ENCODE results near the gene SOX13. TPM values are rescaled to one million over a fixed set of nuclear protein-coding genes. Genes with fewer than 3 reads are reported as not detected.

SOX13 gene
- total RNA-seq, 1 experiment from 2014 or later, result 53.0 TPM

DNA sequence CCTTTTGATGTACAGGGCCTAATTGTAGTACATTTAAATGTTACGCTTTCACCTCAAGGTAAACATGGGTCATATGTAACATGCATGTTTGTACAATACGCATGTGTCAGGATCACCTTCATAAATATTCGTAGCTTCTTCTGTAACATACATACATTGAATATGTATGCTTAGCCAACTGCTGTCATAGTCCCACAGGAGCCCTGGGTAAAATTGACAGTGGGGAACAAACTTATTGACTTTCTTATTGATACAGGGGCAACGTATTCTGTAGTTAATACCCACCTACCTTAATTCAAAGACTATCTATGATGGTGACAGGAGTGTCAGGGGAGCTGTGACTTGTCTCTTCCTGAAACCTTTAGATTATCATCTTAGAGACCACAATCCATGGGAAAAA, 96.9 kb downstream of the SOX13 start:
- H3K27me3 ChIP-seq (ENCODE audit: control insufficient read depth, insufficient read depth, low read length), result no peaks in the 10 kb centered on the region
- H3K27ac ChIP-seq (ENCODE audit: low read length), result no peak overlapping the region
- no TSS peak for BruUV-seq (replicated peaks)
- ChIA-PET CTCF (no interaction called here), POLR2A (no interaction called here)
- no peak overlapping the region for H3K4me3 ChIP-seq (ENCODE audit: low read depth in 2 of 2, low read length in 2 of 2)
- in situ Hi-C loops (cut with HindIII; ENCODE audit: low pct_unique_long_range_greater_than_20kb, low sequenced_read_pairs) (no loop called here), intact Hi-C loops (cut with micrococcal nuclease; ENCODE audit: unreplicated experiment) (no loop called here)
- TF ChIP-seq, protein P1, sequence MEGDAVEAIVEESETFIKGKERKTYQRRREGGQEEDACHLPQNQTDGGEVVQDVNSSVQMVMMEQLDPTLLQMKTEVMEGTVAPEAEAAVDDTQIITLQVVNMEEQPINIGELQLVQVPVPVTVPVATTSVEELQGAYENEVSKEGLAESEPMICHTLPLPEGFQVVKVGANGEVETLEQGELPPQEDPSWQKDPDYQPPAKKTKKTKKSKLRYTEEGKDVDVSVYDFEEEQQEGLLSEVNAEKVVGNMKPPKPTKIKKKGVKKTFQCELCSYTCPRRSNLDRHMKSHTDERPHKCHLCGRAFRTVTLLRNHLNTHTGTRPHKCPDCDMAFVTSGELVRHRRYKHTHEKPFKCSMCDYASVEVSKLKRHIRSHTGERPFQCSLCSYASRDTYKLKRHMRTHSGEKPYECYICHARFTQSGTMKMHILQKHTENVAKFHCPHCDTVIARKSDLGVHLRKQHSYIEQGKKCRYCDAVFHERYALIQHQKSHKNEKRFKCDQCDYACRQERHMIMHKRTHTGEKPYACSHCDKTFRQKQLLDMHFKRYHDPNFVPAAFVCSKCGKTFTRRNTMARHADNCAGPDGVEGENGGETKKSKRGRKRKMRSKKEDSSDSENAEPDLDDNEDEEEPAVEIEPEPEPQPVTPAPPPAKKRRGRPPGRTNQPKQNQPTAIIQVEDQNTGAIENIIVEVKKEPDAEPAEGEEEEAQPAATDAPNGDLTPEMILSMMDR (IDR thresholded peaks at IDR 0.05), result no peak
- TF ChIP-seq SIN3A (IDR thresholded peaks at IDR 0.05; ENCODE audit: borderline replicate concordance, insufficient read depth, low read depth, low read length) (no peak), POLR2AphosphoS5 (IDR thresholded peaks at IDR 0.05; ENCODE audit: low read depth, low read length) (no peak), TCF7L2 (IDR thresholded peaks at IDR 0.05; ENCODE audit: low read depth, low read length) (no peak)
- TF ChIP-seq, protein P2, sequence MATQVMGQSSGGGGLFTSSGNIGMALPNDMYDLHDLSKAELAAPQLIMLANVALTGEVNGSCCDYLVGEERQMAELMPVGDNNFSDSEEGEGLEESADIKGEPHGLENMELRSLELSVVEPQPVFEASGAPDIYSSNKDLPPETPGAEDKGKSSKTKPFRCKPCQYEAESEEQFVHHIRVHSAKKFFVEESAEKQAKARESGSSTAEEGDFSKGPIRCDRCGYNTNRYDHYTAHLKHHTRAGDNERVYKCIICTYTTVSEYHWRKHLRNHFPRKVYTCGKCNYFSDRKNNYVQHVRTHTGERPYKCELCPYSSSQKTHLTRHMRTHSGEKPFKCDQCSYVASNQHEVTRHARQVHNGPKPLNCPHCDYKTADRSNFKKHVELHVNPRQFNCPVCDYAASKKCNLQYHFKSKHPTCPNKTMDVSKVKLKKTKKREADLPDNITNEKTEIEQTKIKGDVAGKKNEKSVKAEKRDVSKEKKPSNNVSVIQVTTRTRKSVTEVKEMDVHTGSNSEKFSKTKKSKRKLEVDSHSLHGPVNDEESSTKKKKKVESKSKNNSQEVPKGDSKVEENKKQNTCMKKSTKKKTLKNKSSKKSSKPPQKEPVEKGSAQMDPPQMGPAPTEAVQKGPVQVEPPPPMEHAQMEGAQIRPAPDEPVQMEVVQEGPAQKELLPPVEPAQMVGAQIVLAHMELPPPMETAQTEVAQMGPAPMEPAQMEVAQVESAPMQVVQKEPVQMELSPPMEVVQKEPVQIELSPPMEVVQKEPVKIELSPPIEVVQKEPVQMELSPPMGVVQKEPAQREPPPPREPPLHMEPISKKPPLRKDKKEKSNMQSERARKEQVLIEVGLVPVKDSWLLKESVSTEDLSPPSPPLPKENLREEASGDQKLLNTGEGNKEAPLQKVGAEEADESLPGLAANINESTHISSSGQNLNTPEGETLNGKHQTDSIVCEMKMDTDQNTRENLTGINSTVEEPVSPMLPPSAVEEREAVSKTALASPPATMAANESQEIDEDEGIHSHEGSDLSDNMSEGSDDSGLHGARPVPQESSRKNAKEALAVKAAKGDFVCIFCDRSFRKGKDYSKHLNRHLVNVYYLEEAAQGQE (IDR thresholded peaks at IDR 0.05; ENCODE audit: insufficient read depth in 1 of 2, low read depth in 2 of 2, low read length in 1 of 2), result no peak
- peaks cover 11% of the 10 kb centered on the region; the same call in 1 of the 2 replicates for H3K9me3 ChIP-seq (ENCODE audit: control insufficient read depth, insufficient read depth, low read depth, low read length)
- no peaks in the 10 kb centered on the region for H3K36me3 ChIP-seq (ENCODE audit: control insufficient read depth, insufficient read depth, low read length)
- ATAC-seq, result no peak
- DNase-seq (ENCODE audit: low read depth, low spot score), result no peak
- no peaks in the 10 kb centered on the region for H3K4me1 ChIP-seq (ENCODE audit: control insufficient read depth, insufficient read depth, low read length)

DNA sequence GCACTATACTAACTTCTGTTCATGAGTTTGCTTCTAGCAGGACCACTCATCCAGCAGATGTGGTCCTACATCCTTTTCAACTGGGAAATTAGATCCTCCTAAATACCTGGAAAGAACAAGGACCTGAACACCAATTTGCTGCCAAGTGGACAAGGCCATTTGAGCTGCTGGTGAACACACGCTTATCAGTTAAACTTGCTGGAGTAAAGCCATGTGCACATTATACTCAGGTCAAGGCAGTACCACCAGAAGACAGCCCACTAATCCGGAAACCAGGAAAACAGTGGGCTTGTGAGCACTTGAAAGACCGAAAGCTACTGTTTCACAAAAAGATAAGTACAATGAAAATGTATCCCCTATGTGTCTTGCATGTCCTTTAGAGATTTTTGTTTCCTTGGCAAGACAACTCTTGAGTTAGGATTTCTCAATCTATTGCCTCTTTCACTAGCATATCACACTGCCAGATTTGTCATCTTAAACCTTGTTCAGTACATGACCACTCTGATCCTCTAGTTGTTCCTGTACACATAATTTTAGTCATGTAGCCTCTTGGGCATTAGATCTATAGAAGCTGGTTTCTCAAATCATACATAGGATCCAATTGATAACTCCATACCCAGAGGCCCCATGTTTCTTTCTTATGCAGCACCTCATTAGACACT, 97.7 kb downstream of the SOX13 start:
- BruUV-seq (replicated peaks), result no TSS peak
- DNase-seq (ENCODE audit: low read depth, low spot score) (no peak), ATAC-seq (no peak)
- no peaks in the 10 kb centered on the region for H3K4me1 ChIP-seq (ENCODE audit: control insufficient read depth, insufficient read depth, low read length)
- intact Hi-C loops (cut with micrococcal nuclease; ENCODE audit: unreplicated experiment), result no loop called here
- TF ChIP-seq POLR2AphosphoS5 (IDR thresholded peaks at IDR 0.05; ENCODE audit: low read depth, low read length), result no peak
- no peak for TF ChIP-seq SIN3A (IDR thresholded peaks at IDR 0.05; ENCODE audit: borderline replicate concordance, insufficient read depth, low read depth, low read length)
- TF ChIP-seq TCF7L2 (IDR thresholded peaks at IDR 0.05; ENCODE audit: low read depth, low read length), result no peak
- TF ChIP-seq, protein P1 (IDR thresholded peaks at IDR 0.05), result no peak
- TF ChIP-seq, protein P2 (IDR thresholded peaks at IDR 0.05; ENCODE audit: insufficient read depth in 1 of 2, low read depth in 2 of 2, low read length in 1 of 2), result no peak
- H3K4me3 ChIP-seq (ENCODE audit: low read depth in 2 of 2, low read length in 2 of 2), result no peak overlapping the region
- ChIA-PET CTCF (no interaction called here), POLR2A (no interaction called here)
- 0 out of 2 replicates have a peak, but pooled peaks cover 3% of the 10 kb centered on the region for H3K27me3 ChIP-seq (ENCODE audit: control insufficient read depth, insufficient read depth, low read length)
- no peaks in the 10 kb centered on the region for H3K36me3 ChIP-seq (ENCODE audit: control insufficient read depth, insufficient read depth, low read length)
- in situ Hi-C loops (cut with HindIII; ENCODE audit: low pct_unique_long_range_greater_than_20kb, low sequenced_read_pairs), result no loop called here
- H3K27ac ChIP-seq (ENCODE audit: low read length), result no peak overlapping the region
- peaks cover 11% of the 10 kb centered on the region; the same call in 1 of the 2 replicates for H3K9me3 ChIP-seq (ENCODE audit: control insufficient read depth, insufficient read depth, low read depth, low read length)

Data from Panc1 (cell line).